Measurements from ENCODE around the gene ESRRB.

DNA sequence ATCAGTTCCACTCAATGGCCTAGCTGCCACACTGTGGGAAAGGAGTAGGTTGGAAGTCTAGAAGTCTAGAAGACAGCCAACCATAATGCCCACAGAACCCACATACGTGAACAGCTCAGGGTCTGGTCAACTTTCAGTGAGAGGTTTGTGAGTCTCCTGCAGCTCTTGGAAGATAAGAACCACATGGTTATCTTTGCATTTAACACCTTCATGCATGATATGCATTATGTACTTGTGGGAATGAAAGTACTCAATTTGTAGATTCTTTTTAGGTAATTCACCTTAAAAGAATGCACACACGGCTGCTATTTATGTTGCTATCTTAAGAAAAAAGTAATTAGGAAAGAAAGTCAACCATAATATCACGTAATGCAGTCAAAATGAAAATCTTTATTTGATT lies 126.7 kb downstream of the ESRRB start:
- TF ChIP-seq ZNF121 (tag by site-specific recombination; IDR thresholded peaks at IDR 0.05), result no peak
- TF ChIP-seq, protein P1, sequence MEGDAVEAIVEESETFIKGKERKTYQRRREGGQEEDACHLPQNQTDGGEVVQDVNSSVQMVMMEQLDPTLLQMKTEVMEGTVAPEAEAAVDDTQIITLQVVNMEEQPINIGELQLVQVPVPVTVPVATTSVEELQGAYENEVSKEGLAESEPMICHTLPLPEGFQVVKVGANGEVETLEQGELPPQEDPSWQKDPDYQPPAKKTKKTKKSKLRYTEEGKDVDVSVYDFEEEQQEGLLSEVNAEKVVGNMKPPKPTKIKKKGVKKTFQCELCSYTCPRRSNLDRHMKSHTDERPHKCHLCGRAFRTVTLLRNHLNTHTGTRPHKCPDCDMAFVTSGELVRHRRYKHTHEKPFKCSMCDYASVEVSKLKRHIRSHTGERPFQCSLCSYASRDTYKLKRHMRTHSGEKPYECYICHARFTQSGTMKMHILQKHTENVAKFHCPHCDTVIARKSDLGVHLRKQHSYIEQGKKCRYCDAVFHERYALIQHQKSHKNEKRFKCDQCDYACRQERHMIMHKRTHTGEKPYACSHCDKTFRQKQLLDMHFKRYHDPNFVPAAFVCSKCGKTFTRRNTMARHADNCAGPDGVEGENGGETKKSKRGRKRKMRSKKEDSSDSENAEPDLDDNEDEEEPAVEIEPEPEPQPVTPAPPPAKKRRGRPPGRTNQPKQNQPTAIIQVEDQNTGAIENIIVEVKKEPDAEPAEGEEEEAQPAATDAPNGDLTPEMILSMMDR (tag by site-specific recombination; IDR thresholded peaks at IDR 0.05), result no peak
- no peak for TF ChIP-seq ZNF473 (tag by site-specific recombination; IDR thresholded peaks at IDR 0.05)
- no peak for TF ChIP-seq KLF10 (tag by site-specific recombination; IDR thresholded peaks at IDR 0.05)
- TF ChIP-seq TRIM28 (IDR thresholded peaks at IDR 0.05; ENCODE audit: borderline replicate concordance, low read length), result no peak
- no peak for TF ChIP-seq ZBTB8A (tag by site-specific recombination; IDR thresholded peaks at IDR 0.05)
- TF ChIP-seq ZNF214 (tag by site-specific recombination; IDR thresholded peaks at IDR 0.05; ENCODE audit: borderline replicate concordance), result no peak
- TF ChIP-seq MZF1 (tag by site-specific recombination; IDR thresholded peaks at IDR 0.05; ENCODE audit: borderline replicate concordance), result no peak
- no peak for TF ChIP-seq ZNF292 (tag by site-specific recombination; IDR thresholded peaks at IDR 0.05; ENCODE audit: borderline replicate concordance, low read depth)
